Activated naive CD4-positive, alpha-beta T cell treated with anti-CD3 and anti-CD28 coated beads, Interleukin-2, amount 50 U/mL, for 72 hours (primary cell): Measurements from ENCODE around the gene NSFL1C. TPM values are rescaled to one million over a fixed set of nuclear protein-coding genes. Genes with fewer than 3 reads are reported as not detected.
A peak's percentile ranks its signal among the peaks of the same experiment; 100 is the strongest.
"Not testable (repeated sequence)": the region's sequence is repeated elsewhere in the genome, so short reads cannot be mapped to it uniquely, and the experiment has no call there.

Source experiments
- ATAC-seq, 2 donors: fragments of 150-1000 bp; cut with Tn5 transposase; 2 replicates each; pipeline ENCODE4 v1.10.0; 2021; ENCODE audit warnings: mild to moderate bottlenecking in 2 of 2, moderate library complexity in 2 of 2
- DNase-seq, 2 donors: peaks; one replicate each; pipeline ENCODE4 v3.0.0; 2021 to 2022; ENCODE audit warnings: low spot score in 2 of 2
- H3K27ac Mint-ChIP-seq, 2 donors: one replicate each; pipeline ENCODE4 v1.8.0; 2022; ENCODE audit warnings: mild to moderate bottlenecking in 2 of 2, mixed read lengths in 2 of 2
- H3K36me3 Mint-ChIP-seq, 2 donors: one replicate each; pipeline ENCODE4 v1.8.0; 2022; ENCODE audit warnings: mixed read lengths in 2 of 2
- H3K9me3 Mint-ChIP-seq, 2 donors: one replicate each; pipeline ENCODE4 v1.8.0; 2022; ENCODE audit warnings: mixed read lengths in 2 of 2
- total RNA-seq, 2 donors: library from RNA; stranded (reverse); gene quantifications; one replicate each; pipeline ENCODE4 v1.2.3, GENCODE V29; 2022

Gene NSFL1C
- 10 to 100 TPM; 40.1 to 70.1 TPM for total RNA-seq

DNA sequence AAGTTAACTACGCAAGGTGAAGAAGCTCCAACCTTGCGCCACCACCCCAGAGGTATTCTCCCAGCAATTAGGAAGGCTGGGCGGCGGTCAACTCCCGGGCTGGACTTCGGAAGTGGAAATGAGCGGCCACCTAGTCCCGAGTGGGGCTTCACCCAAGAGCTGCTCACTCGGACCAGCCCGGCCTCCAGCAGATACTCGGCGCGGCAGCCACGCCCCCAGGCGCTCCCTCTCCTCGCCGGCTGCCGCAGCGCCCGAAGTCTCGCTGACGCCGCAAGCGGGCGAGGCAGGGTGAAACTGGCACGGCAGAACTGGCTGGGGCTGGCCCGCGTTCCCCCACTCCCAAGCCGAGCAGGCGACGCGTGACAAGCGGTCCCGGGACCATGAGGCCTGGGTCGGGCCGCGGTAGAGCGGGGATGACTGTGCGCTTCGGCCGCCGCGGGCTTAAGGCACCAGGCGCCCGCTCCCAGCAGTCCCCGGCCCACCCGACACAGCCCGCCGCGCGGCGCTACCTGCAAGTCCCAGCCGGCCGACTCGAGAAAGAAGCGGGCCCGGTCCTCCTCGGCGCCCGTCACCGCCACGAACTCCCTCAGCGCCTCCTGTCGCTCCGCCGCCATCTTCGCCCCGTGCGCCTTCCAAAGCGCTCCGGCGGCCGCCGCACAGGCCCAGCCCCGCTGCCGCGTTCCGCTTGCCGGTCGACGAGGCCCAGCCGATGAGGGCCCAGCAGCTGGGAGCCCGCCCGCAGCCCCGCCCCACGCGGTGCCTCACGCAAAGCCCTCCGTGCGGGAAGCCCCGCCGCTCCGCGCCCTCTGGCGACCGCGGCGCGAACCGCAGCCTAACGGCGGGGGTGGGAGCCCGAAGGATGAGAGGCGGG, at the start of gene NSFL1C:
NSFL1C (minus strand) TSS at position 639 of the 871 bp plus-strand sequence; CDS start at position 614, 25 bp downstream.
- Mint-ChIP-seq H3K27ac (peak within 1 kb of the TSS; percentile 65 to 87), H3K36me3 (peaks cover 6% of the 10 kb centered on the region in 2 donors), H3K9me3 (no peaks in the 10 kb centered on the region)
- ATAC-seq (peak; percentile 83 to 99), DNase-seq (peak; percentile 93 to 100)

GRCh38 chr20:1513801-1514200, 47.2 kb upstream of the NSFL1C start:
- DNase-seq (no peak), ATAC-seq (no peak)
- peaks cover 9 to 10% of the 10 kb centered on the region in 2 donors for H3K9me3 Mint-ChIP-seq
- H3K27ac Mint-ChIP-seq, result no peak overlapping the region
- peaks cover 4 to 8% of the 10 kb centered on the region in 2 donors for H3K36me3 Mint-ChIP-seq

GRCh38 chr20:1509237-1509636, 42.6 kb upstream of the NSFL1C start:
- no peak overlapping the region for H3K27ac Mint-ChIP-seq
- peaks cover 7 to 10% of the 10 kb centered on the region in 2 donors for H3K9me3 Mint-ChIP-seq
- peaks cover 4 to 8% of the 10 kb centered on the region in 2 donors for H3K36me3 Mint-ChIP-seq
- ATAC-seq (peak; percentile 51 to 61), DNase-seq (peak in 1 of 2 donors; percentile 12)

- DNase-seq (no peak), ATAC-seq (no peak)
- Mint-ChIP-seq H3K9me3 (peaks cover 5 to 10% of the 10 kb centered on the region in 2 donors), H3K36me3 (peaks cover under 1 to 8% of the 10 kb centered on the region in 2 donors), H3K27ac (no peak overlapping the region)
These were observed 41.9 kb upstream of the NSFL1C start for GRCh38 chr20:1508574-1508973.

GRCh38 chr20:1507276-1507675, 40.6 kb upstream of the NSFL1C start:
- no peak overlapping the region for H3K27ac Mint-ChIP-seq
- no peaks in the 10 kb centered on the region for H3K9me3 Mint-ChIP-seq
- H3K36me3 Mint-ChIP-seq, result peaks cover 0 to 7% of the 10 kb centered on the region in 2 donors
- ATAC-seq, result no peak
- no peak for DNase-seq

GRCh38 chr20:1505871-1506270, 39.2 kb upstream of the NSFL1C start:
- peaks cover 0 to 7% of the 10 kb centered on the region in 2 donors for H3K36me3 Mint-ChIP-seq
- H3K27ac Mint-ChIP-seq, result no peak overlapping the region
- no peaks in the 10 kb centered on the region for H3K9me3 Mint-ChIP-seq

GRCh38 chr20:1505361-1505760, 38.7 kb upstream of the NSFL1C start:
- DNase-seq (no peak), ATAC-seq (no peak)
- Mint-ChIP-seq H3K27ac (no peak overlapping the region), H3K36me3 (peaks cover 0 to 7% of the 10 kb centered on the region in 2 donors), H3K9me3 (no peaks in the 10 kb centered on the region)

More at GRCh38 chr20:1505871-1506270, 39.2 kb upstream of the NSFL1C start:
- DNase-seq (no peak), ATAC-seq (no peak)

DNA sequence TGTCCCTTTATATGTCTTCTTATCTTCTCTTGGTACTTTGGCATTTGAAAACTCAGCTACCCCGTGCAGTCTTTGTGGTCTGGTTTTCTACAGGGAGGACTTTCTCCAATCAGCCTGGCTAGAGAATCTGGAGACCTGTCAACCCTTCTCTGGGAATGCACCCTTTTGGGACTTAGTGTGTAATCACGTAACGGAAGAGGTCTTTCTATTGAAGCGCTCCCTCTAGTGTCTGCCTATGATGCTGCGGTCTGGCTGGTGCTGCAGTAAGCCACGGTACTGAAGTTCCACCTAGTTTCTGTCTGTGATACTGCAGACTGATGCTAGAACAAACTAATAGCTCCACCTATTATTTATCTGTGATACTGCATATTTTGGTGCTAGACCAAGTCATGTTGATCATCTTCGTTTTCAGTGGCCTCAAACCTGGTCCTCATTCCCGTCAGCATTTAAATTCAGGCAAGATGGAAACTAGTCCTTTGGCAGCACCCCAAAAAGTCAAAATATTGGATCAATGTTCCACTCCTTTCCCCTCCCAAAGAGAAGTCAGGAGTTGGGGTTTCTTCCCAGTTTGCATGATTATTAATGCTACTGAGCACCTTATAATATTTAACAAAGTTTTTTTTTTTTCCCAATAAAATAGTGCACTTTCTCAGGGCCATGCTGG, 37.0 kb upstream of the NSFL1C start:
- Mint-ChIP-seq H3K27ac (peak overlapping the region in 1 of 2 donors; percentile 45), H3K36me3 (peaks cover 0 to 7% of the 10 kb centered on the region in 2 donors)
- peak; percentile 100 for ATAC-seq

DNA sequence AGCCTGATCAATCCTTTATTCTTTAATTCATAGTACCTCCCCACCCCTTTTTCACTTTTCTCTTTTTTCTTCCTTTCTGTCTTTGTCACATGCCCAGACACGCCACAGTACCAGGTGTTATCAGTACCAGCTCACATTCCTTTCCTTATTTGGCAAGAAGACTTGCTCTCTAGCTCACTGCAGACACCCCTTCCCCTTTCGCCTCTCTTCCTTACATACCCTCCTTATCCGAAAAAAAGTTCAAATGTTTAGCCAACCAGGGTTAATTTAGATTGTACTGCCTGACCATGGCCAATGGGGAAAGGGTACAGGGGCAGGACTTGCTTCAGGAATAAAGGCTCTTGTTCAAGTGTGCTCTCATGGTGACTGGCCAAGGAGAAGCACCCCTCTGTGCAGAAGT, 33.8 kb upstream of the NSFL1C start:
- no peak for DNase-seq
- no peak for ATAC-seq
- peak overlapping the region in 1 of 2 donors; percentile 34 for H3K27ac Mint-ChIP-seq
- H3K36me3 Mint-ChIP-seq, result peaks cover 5 to 7% of the 10 kb centered on the region in 2 donors
- H3K9me3 Mint-ChIP-seq, result no peaks in the 10 kb centered on the region

More for the DNA sequence above, 37.0 kb upstream of the NSFL1C start:
- DNase-seq, result peak; percentile 71 to 75
- H3K9me3 Mint-ChIP-seq, result no peaks in the 10 kb centered on the region

- Mint-ChIP-seq H3K27ac (peak overlapping the region in 1 of 2 donors; percentile 34), H3K36me3 (peaks cover 5 to 7% of the 10 kb centered on the region in 2 donors), H3K9me3 (no peaks in the 10 kb centered on the region)
- ATAC-seq, result peak in 1 of 2 donors; percentile 34
- DNase-seq, result no peak
These were observed 33.1 kb upstream of the NSFL1C start for GRCh38 chr20:1499528-1500420.

GRCh38 chr20:1497371-1497770, 30.7 kb upstream of the NSFL1C start:
- not testable (repeated sequence) for DNase-seq

GRCh38 chr20:1496930-1497329, 30.3 kb upstream of the NSFL1C start:
- ATAC-seq, result no peak
- DNase-seq, result no peak
- H3K9me3 Mint-ChIP-seq, result peaks cover 0 to 9% of the 10 kb centered on the region in 2 donors

More at GRCh38 chr20:1497371-1497770, 30.7 kb upstream of the NSFL1C start:
- H3K27ac Mint-ChIP-seq, H3K36me3 Mint-ChIP-seq, H3K9me3 Mint-ChIP-seq, ATAC-seq: not testable (repeated sequence)

GRCh38 chr20:1494436-1494835, 27.8 kb upstream of the NSFL1C start:
- Mint-ChIP-seq H3K9me3 (peaks cover 0 to 9% of the 10 kb centered on the region in 2 donors), H3K36me3 (peaks cover 5% of the 10 kb centered on the region in 2 donors), H3K27ac (no peak overlapping the region)
- no peak for DNase-seq
- no peak for ATAC-seq

More at GRCh38 chr20:1496930-1497329, 30.3 kb upstream of the NSFL1C start:
- peaks cover 5% of the 10 kb centered on the region in 2 donors for H3K36me3 Mint-ChIP-seq
- H3K27ac Mint-ChIP-seq, result no peak overlapping the region

- ATAC-seq (no peak), DNase-seq (no peak)
- Mint-ChIP-seq H3K9me3 (peaks cover 0 to 9% of the 10 kb centered on the region in 2 donors), H3K27ac (no peak overlapping the region), H3K36me3 (peaks cover 5% of the 10 kb centered on the region in 2 donors)
These were observed 26.9 kb upstream of the NSFL1C start for GRCh38 chr20:1493536-1493935.

GRCh38 chr20:1491860-1492642, 25.4 kb upstream of the NSFL1C start:
- no peak for ATAC-seq
- Mint-ChIP-seq H3K36me3 (peaks cover 0 to 5% of the 10 kb centered on the region in 2 donors), H3K9me3 (peaks cover 0 to 9% of the 10 kb centered on the region in 2 donors), H3K27ac (no peak overlapping the region)
- no peak for DNase-seq
